Stimulated activated CD8-positive, alpha-beta memory T cell treated with anti-CD3 and anti-CD28 coated beads, Interleukin-12 subunit alpha, Interleukin-12 subunit beta, amount 100 ng/mL, for 24 hours (primary cell): ENCODE data around the gene SHLD2.
"Not testable (repeated sequence)": the region's sequence is repeated elsewhere in the genome, so short reads cannot be mapped to it uniquely, and the experiment has no call there.

ENCODE experiments used
- DNase-seq: peaks from one replicate; pipeline ENCODE4 v3.0.0-alpha.2; 2020; ENCODE audit errors: extremely low read depth

The SHLD2 gene

DNA sequence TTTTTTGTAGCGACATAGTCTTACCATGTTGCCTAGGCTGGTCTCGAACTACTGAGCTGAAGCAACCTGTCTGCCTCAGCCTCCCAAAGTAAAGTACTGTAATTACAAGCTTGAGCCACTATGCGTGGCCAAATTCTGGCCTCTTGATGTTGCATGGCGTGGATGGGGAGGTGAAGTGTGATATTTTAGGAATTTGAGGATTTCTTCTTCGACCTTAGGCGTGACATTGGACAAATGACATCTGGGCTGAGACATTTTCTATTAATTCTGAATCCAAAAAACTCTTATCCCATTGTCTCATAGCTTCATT lies 48.1 kb downstream of the SHLD2 start:
- DNase-seq, result not testable (repeated sequence)

GRCh38 chr10:87145598-87145997 lies 50.6 kb downstream of the SHLD2 start:
- not testable (repeated sequence) for DNase-seq

- not testable (repeated sequence) for DNase-seq
Measured at GRCh38 chr10:87149020-87149609, 54.1 kb downstream of the SHLD2 start.

GRCh38 chr10:87151516-87151915 lies 56.5 kb downstream of the SHLD2 start:
- DNase-seq, result not testable (repeated sequence)

DNA sequence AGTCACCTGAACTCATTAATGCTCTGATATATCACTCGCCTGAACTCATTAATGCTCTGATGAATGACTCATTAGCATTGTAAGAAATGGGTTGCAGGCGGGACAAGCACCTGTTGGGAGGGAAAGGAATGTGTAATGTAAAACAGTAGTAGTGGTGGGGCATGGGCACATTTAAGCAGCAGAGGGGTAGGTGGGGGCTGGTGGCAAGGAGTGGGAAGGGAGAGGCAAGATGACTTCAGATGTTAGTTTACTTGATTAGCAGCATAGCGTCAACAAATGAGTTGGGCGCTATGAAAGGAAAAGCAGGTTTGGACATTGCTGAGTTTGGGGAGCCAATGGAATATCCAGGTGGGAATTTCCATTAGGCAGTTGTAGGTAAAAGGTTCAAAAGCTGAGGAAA lies 61.8 kb downstream of the SHLD2 start:
- DNase-seq, result not testable (repeated sequence)

- not testable (repeated sequence) for DNase-seq
Measured at GRCh38 chr10:87157821-87158220, 62.8 kb downstream of the SHLD2 start.

- not testable (repeated sequence) for DNase-seq
Measured at GRCh38 chr10:87162703-87163293, 67.8 kb downstream of the SHLD2 start.

DNA sequence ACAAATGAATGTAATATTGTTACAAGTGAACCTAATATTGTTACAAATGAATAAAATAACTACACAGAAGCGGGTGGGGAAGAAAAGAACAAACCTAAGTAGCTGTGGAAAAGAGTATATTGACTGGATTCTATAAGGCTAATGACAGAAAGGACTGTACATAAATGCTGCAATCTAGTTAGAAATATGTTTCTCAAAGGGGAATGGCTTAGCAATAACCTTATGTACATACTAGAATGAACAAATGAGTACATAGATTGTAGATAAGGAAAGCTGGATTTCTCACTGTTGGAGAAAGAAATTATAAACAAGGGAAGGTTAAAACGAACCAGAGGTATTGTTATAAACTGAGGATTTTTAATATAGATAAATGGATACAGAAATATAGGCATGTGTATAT lies 68.4 kb downstream of the SHLD2 start:
- DNase-seq, result not testable (repeated sequence)

GRCh38 chr10:87169857-87170256 lies 74.9 kb downstream of the SHLD2 start:
- DNase-seq, result not testable (repeated sequence)

GRCh38 chr10:87170705-87171104 lies 75.7 kb downstream of the SHLD2 start:
- DNase-seq, result not testable (repeated sequence)

GRCh38 chr10:87171670-87172069 lies 76.7 kb downstream of the SHLD2 start:
- DNase-seq, result not testable (repeated sequence)

DNA sequence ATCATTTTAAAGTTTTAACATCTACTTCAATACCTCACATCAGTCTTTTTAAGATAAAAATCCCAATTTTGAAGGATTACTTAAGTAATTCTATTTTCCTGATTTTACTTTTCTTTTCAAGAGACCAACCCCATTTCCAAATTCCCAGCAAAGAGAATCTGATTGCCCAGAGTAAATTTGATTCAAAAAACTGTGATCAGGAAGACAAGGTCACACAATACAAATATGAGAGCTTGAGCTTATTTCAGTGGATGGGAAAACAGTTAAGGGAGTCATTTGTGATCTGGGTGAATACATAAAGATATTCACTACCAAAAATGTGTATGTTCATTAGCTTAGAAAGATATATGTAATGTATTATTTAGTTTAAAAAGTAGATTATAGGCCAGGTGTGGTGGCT lies 77.2 kb downstream of the SHLD2 start:
- DNase-seq, result not testable (repeated sequence)

DNA sequence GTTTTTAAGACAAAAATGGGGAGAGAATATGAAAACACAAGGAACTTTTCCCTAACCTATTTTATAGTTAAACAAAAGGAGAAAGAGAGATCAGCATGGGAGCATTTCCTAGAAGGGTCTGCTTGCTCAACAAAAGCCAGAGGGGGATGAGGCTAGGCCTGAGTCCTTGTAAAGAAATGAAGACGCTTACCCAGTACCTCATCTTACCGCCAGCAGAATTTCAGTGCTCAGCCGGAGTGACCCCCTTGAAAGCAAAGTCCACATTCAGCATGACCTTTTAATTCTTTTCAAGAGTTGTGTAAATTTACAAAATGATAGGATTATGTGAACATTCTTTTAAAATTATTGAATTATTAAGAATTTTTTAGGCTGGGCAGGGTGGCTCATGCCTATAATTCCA lies 82.6 kb downstream of the SHLD2 start:
- not testable (repeated sequence) for DNase-seq

- not testable (repeated sequence) for DNase-seq
Measured at GRCh38 chr10:87184421-87184820, 89.4 kb downstream of the SHLD2 start.

- not testable (repeated sequence) for DNase-seq
Measured at GRCh38 chr10:87186016-87186415, 91.0 kb downstream of the SHLD2 start.

GRCh38 chr10:87187573-87187972 lies 92.6 kb downstream of the SHLD2 start:
- DNase-seq, result not testable (repeated sequence)

GRCh38 chr10:87191841-87192240 lies 96.8 kb downstream of the SHLD2 start:
- not testable (repeated sequence) for DNase-seq

DNA sequence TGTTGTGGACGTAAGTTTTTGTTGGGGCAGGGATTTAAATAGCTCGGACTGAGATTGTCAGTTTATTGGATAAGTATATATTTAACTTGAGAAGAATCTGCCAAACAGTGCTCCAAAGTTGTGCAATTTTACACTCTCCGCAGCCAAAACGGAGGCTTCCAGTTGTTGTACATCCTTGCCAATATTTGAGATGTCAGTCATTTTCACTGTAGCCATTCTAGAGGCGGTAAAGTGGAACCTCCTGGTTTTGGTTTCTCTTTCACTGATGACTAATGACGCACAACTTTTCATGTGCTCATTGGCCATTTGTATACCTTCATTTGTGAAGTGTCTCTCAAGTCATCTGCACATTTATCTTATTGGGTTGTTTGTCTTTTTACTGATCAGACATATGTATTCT lies 105.9 kb downstream of the SHLD2 start:
- not testable (repeated sequence) for DNase-seq

- not testable (repeated sequence) for DNase-seq
Measured at GRCh38 chr10:87204801-87205200, 109.8 kb downstream of the SHLD2 start.

DNA sequence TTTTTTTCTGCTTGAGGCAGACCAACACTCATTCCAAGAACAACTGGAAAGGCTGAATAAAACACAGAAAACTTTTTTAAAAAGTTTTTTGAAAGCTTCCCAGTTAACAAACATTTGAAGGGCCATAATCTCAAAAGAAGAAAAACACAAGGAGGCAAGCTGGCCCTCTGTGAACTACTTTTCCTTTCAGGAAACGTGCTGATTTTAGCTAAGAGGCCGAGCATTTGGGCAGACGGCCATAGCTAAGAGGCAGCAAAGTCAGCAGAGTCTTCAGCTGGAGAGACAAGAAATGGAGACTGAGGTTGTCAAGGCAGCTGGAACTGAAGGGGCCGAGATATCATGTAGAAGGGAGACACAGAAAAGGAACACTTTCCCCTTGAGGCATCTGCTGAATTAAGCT lies 111.9 kb downstream of the SHLD2 start:
- DNase-seq, result not testable (repeated sequence)

GRCh38 chr10:87210309-87210708 lies 115.3 kb downstream of the SHLD2 start:
- DNase-seq, result not testable (repeated sequence)

DNA sequence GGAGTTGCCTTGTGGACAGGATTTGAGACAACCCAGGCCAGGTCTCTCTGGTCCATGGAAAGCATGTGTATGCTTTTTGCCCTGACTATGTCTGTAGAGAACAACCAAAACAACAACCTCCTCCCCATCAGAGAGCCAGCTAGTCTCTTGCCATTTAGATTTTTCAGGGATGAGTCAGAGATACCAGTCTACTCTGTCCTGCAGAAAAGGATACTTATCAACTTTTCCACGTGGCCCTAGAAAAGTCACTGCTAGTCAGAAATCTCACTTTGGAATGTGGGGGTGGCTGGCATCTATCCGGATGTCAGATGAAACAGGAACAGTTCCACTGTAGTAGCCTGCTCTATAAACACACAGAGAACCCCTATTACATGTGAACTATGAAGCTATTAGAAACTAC lies 116.8 kb downstream of the SHLD2 start:
- not testable (repeated sequence) for DNase-seq

DNA sequence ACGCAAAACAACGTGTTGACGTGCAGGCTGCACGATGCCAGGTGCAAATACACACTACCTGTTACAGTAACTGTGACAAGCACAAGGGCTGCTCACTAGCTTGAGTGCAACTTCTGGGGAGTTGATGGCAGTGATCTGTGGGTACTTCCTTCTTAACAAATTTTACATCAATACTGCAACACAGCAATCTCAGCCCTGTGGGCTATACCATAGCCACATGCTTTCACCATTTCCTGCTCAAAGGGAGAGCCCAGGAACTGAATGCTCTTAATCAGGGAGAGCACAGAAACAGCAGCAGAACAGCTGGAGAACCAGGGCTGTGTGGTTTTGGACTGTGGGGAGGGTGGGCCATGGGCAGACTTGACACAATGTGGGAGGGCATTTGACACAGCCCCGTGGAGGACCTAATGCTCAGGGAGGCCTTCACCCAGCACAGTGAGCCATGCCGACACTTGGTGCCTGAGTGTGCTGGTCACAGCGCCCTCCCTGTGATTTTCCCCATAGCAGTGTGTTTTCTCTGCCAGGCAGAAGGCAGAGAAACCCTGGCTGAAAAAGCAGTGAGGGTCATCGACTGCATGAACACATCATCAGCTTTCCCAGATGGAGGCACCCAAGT lies 118.3 kb downstream of the SHLD2 start:
- not testable (repeated sequence) for DNase-seq
